Right ventricle myocardium inferior (tissue), 1 donor: ENCODE data around the gene WNT10A. TPM values are rescaled to one million over a fixed set of nuclear protein-coding genes. Genes with fewer than 3 reads are reported as not detected.

Source experiments
- ATAC-seq: fragments of 200-7000 bp; cut with Tn5 transposase; one replicate; pipeline ENCODE4 v1.9.1; 2020; ENCODE audit warnings: mild to moderate bottlenecking, moderate library complexity
- DNase-seq: peaks from one replicate; pipeline ENCODE4 v3.0.0; 2021; ENCODE audit errors: missing footprints
- intact Hi-C: fragments of 100-400 bp; cut with DNase I; formaldehyde crosslinking; loops from one replicate; pipeline ENCODE4 v1.11.0; 2022
- total RNA-seq: library from RNA; stranded (reverse); fragmentation: NEBNext Ultra II Directional; extraction: Animal tissue kit (Norgen Biotek cat#: 25700); gene quantifications from one replicate; pipeline ENCODE4 v1.2.1, GENCODE V29; 2021
- donor health status: DM: no; HTN: yes; CAD: no; lungs with severe emphysema.

The WNT10A gene
- total RNA-seq, 1 donor from 2014 or later, result not detected

GRCh38 chr2:218872645-218873358 is 7.8 kb upstream of the WNT10A start:
- DNase-seq (no peak), ATAC-seq (no peak)
- intact Hi-C loops, result no loop called here

GRCh38 chr2:218873359-218874194 is 7.1 kb upstream of the WNT10A start:
- DNase-seq (no peak), ATAC-seq (no peak)

GRCh38 chr2:218875692-218876246 is 4.9 kb upstream of the WNT10A start:
- intact Hi-C loops, result loop anchor here (2.0 kb wide), 1 partner anchor 23 kb away; no protein-coding TSS in a partner anchor
- ATAC-seq (no peak), DNase-seq (peak; percentile 45)

More at GRCh38 chr2:218873359-218874194, 7.1 kb upstream of the WNT10A start:
- intact Hi-C loops, result no loop called here

GRCh38 chr2:218876562-218877219 is 4.0 kb upstream of the WNT10A start:
- peak; percentile 62 for DNase-seq
- intact Hi-C loops, result loop anchor here (2.0 kb wide), 1 partner anchor 22 kb away; no protein-coding TSS in a partner anchor
- ATAC-seq, result peak; percentile 40

GRCh38 chr2:218877331-218877730 is 3.3 kb upstream of the WNT10A start:
- peak; percentile 15 for DNase-seq
- ATAC-seq, result no peak
- intact Hi-C loops, result loop anchor here (2.0 kb wide), 1 partner anchor 21 kb away; no protein-coding TSS in a partner anchor

- DNase-seq (peak; percentile 53), ATAC-seq (no peak)
- intact Hi-C loops, result loop anchor here (2.0 kb wide), 1 partner anchor 21 kb away; no protein-coding TSS in a partner anchor
Measured at GRCh38 chr2:218877891-218878290, 2.8 kb upstream of the WNT10A start.

GRCh38 chr2:218878486-218878885 is 2.2 kb upstream of the WNT10A start:
- no peak for DNase-seq
- intact Hi-C loops, result no loop called here
- ATAC-seq, result no peak

GRCh38 chr2:218878926-218879761 is 1.5 kb upstream of the WNT10A start:
- intact Hi-C loops, result no loop called here
- no peak for DNase-seq
- no peak for ATAC-seq

GRCh38 chr2:218879776-218880101 is 913 bp upstream of the WNT10A start:
- ATAC-seq (no peak), DNase-seq (no peak)
- intact Hi-C loops, result no loop called here

GRCh38 chr2:218880859-218881594 is 375 bp downstream of the WNT10A start:
- intact Hi-C loops, result no loop called here

GRCh38 chr2:218881744-218882460 is 1.2 kb downstream of the WNT10A start:
- ATAC-seq (no peak), DNase-seq (no peak)

More at GRCh38 chr2:218880859-218881594, 375 bp downstream of the WNT10A start:
- ATAC-seq, result no peak
- no peak for DNase-seq

GRCh38 chr2:218882461-218882816 is 1.8 kb downstream of the WNT10A start:
- intact Hi-C loops, result no loop called here
- no peak for ATAC-seq
- no peak for DNase-seq

More at GRCh38 chr2:218881744-218882460, 1.2 kb downstream of the WNT10A start:
- intact Hi-C loops, result no loop called here

- DNase-seq (no peak), ATAC-seq (peak; percentile 43)
Measured at GRCh38 chr2:218882866-218883366, 2.3 kb downstream of the WNT10A start.

GRCh38 chr2:218883491-218884490 is 3.1 kb downstream of the WNT10A start:
- ATAC-seq (peak; percentile 56), DNase-seq (no peak)
- intact Hi-C loops, result no loop called here

More at GRCh38 chr2:218882866-218883366, 2.3 kb downstream of the WNT10A start:
- intact Hi-C loops, result no loop called here

GRCh38 chr2:218884519-218884918 is 3.9 kb downstream of the WNT10A start:
- ATAC-seq, result no peak
- intact Hi-C loops, result no loop called here
- no peak for DNase-seq
